Activated CD4-positive, CD25-positive, alpha-beta regulatory T cell treated with anti-CD3 and anti-CD28 coated beads, Interleukin-2, amount 50 U/mL, for 24 hours (primary cell): ENCODE data around the gene FILIP1L.
A peak's percentile ranks its signal among the peaks of the same experiment; 100 is the strongest.
"Not testable (repeated sequence)": the region's sequence is repeated elsewhere in the genome, so short reads cannot be mapped to it uniquely, and the experiment has no call there.

Experiments
- ATAC-seq, 2 donors: fragments of 150-1000 bp; cut with Tn5 transposase; one replicate each; pipeline ENCODE4 v1.10.0; 2021; ENCODE audit warnings: mild to moderate bottlenecking in 1 of 2, moderate library complexity in 1 of 2

FILIP1L gene

DNA sequence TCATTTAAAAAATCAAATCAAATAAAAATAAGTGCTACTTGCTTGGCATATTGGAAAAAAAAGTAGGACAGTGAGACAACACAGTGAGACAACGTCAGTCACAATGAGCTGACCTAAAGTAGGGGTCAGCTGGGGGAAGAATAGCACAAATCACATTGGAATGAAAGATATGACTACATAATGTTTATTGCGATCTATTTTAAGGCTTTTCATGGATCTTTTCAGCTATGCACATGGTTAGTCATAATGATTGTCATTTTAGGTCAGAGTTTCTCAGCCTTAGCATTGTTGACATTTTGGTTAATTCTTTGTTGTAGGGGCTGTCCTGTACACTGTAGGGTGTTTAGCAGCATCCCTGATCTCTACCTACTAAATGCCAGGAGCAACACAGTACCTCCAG is 252.1 kb downstream of the FILIP1L start:
- no peak for ATAC-seq

- ATAC-seq, result no peak
Measured at GRCh38 chr3:99861216-99861615, 253.1 kb downstream of the FILIP1L start.

DNA sequence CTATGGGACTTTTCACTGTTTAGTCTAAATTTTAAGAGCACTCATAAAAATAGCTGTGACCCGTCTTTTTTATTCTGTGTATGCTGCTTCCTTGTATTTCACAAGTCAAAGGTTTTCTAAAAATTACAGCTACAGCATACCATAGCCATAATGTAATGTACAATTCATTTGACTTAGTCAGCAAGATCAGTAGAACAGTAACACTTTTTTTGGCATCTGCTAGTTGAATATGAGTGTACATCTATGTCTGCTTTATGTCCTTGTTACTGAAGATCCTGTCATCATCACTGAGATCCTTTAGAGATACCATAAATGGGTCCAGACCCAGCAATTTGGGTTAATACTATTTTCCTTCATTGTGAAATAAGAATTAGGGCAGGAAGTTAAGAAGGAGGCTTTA is 254.5 kb downstream of the FILIP1L start:
- ATAC-seq, result no peak

- no peak for ATAC-seq
Measured at GRCh38 chr3:99858469-99858868, 255.8 kb downstream of the FILIP1L start.

DNA sequence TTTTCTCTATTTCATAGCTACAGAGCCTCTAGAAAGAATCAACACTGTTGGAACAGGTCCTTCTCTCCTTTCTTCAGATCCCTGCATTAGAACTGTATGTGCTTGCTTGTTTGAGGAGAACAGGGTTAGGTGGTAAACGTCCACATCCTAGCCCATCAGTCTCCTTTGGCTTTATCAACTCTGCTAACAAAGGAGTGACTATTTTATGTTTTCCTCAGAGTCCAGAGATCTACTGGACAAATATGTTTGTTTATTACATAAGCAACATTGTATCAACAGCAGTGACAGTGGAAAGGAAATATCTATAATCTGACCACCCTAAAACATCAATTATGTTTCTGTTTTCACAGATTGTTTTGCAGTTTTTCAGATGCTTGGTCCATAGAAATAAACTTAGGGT is 257.0 kb downstream of the FILIP1L start:
- no peak for ATAC-seq

GRCh38 chr3:99856437-99857220 is 257.7 kb downstream of the FILIP1L start:
- peak; percentile 91 to 94 for ATAC-seq

DNA sequence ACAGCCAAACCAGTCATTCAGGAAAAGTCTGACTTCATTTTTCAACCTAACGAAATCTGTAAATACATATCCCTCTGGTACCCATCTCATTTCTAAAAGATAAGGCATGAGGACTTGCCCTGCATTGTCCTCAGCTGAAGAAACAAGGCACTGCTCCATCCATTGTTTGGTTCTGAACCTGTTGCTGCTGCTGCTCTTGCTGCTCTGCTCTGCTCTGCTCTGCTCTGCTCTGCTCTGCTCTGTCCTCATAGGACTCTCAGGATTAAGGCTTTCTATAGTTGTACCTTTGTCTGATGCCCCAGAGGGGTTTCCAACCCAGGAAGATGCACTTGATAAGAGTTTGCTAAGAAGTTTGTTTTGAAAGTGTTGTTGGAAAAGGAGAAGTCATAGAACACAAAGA is 258.4 kb downstream of the FILIP1L start:
- no peak for ATAC-seq

DNA sequence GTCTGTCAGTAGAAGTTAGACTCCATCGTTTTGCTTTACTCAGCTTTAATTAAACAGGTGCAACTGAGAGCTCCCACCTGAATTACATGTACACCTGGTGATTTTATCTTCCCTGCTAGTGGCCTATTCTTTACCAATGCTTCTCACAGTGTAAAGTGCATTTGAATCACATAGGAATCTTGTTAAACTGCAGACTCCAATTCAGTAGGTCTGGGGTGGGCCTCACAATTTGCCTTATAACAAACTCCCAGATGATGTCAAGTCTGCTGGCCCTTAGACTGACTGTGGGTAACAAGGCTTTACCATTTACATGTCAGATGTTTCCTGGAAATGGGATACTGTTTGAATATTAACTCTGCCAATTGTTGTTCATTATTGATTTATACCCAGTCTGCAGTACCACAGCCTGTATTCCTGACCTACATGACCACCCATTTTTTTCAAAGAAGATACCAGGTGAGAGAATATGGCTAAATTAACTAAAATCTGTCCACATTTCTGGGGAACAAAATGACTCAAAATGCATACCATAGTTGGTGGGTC is 259.5 kb downstream of the FILIP1L start:
- no peak for ATAC-seq

DNA sequence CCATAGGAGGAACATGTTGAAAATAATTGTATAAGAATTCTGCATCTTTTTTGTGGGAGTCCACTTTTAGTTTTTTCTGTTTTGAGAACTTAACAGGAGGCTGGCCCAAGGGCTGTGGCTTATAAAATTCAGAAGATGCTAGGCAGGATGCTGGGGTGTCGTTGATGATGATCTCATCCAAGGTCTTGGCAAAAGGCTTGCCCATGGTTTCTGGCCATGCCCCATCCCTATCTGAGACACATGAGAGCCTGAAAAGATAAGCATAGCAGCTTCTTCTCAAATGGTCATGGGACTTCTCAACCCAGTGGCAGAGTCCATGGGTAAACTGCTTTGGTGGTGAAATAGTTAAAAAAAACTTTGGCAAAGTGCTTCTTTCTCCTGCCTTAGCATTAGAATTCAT is 261.4 kb downstream of the FILIP1L start:
- ATAC-seq, result no peak

DNA sequence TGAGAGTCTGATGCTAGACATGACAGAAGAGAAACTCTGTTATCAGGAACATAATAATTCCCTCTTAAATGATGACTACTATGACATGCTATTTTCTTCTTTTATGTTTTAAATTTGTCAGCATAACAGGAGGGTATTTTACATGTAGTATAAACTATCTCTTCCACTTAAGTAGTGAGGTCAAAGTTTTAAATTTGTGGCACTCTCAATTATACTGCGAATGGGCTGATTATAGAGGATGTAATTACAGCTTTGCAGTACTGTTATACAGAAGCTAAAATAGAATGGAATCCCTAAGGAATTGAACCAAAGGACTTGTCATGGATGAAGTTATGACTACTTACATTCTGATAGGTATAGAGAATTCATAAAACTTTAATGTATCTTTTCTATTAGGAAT is 262.3 kb downstream of the FILIP1L start:
- ATAC-seq, result no peak

GRCh38 chr3:99850608-99851007 is 263.7 kb downstream of the FILIP1L start:
- ATAC-seq, result no peak

- ATAC-seq, result no peak
Measured at GRCh38 chr3:99848433-99848832, 265.9 kb downstream of the FILIP1L start.

GRCh38 chr3:99846477-99847160 is 267.7 kb downstream of the FILIP1L start:
- no peak for ATAC-seq

DNA sequence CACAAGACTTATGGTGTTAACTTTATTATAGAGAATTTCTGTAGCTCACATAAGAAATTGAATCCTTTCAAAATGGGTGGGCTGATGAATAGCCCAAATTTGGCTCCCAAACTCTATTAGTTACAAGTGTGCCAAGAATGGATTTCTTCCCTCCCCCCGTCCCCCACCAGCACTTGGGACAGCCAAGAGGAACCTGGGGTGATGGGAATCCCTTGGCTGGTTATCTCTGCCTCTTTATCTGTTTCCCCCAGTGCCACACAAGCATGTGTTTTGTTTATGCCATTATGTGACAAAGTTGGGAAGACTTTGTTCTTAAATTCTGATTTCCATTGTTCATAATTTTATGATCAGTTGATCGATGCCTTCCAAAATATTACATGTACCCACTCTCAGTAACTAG is 268.3 kb downstream of the FILIP1L start:
- ATAC-seq, result no peak

DNA sequence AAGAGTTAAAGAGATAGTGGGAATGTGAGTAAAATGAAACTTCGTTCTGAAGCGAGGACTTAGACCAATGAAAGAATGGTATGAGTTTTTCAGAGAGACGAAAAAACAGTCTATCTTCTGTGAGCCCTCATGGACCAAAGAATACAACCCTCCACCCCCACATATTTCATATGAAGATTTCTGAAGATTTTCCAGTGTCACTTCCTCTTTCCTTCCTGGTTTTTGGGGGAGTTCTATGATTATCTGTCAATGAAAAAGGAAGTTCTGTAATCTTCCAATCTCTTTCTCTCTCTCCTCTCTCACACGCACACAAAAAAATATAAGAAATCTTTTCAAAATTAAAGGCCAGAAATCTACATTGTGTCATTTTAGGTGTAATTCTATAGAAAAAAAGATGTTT is 269.0 kb downstream of the FILIP1L start:
- ATAC-seq, result no peak

DNA sequence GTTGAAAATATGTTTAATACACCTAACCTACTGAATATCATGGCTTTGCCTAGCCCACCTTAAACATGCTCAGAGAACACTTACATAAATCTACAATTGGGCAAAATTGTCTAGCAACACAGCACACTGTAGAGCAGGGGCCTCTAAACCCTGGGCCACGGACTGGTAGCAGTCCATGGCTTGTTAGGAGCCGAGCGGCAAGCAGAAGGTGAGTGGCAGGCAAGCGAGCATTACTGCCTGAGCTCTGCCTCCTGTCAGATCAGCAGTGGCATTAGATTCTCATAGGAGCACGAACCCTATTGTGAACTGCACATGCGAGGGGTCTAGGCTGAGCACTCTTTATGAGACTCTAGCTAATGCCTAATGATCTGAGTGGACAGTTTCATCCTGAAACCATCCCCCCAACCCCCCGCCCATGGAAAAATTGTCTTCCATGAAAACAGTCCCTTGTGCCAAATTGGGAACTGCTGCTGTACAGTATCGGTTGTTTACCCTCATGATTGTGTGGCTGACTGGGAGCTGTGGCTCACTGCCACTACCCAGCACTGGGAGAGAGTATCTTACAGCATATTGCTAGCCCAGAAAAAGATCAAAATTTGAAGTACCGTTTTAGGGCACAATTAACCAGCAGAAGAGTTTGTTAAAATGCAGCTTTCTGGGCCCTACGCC is 270.6 kb downstream of the FILIP1L start:
- ATAC-seq, result no peak

- ATAC-seq, result no peak
Measured at GRCh38 chr3:99842826-99843589, 271.3 kb downstream of the FILIP1L start.

GRCh38 chr3:99841949-99842348 is 272.4 kb downstream of the FILIP1L start:
- not testable (repeated sequence) for ATAC-seq

- ATAC-seq, result peak; percentile 21 to 49
Measured at GRCh38 chr3:99839613-99840012, 274.7 kb downstream of the FILIP1L start.

GRCh38 chr3:99838755-99839154 is 275.5 kb downstream of the FILIP1L start:
- no peak for ATAC-seq

DNA sequence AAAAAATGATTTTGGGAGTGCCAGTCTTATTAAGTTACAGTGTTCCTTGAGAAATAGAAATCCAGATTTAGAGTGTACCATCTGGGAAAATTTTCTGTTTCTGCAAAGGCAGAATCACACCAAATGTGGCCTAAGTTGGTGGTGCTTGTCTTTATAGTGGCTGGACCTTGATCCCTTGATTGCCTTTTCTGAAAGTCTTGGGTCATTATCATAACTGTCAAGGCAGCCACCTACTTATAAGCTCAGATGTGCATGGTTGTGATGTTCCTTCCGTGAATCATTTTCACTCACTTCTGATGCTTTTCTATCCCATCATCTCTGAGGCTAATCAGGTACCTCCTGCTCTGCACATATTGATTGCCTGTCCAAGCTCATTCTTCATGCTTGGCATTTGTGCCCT is 276.6 kb downstream of the FILIP1L start:
- no peak for ATAC-seq

GRCh38 chr3:99836681-99837080 is 277.6 kb downstream of the FILIP1L start:
- no peak for ATAC-seq
